Suprapubic skin (tissue), 3 donors: Measurements from ENCODE around the gene CTNNBL1.

Experiments
- POLR2A ChIP-seq, 2 donors: fragments of 450-650 bp; IDR thresholded peaks; one replicate each; pipeline ENCODE4 v1.6.1; 2017; ENCODE audit warnings: antibody characterized with exemption in 2 of 2, mild to moderate bottlenecking in 2 of 2, moderate library complexity in 2 of 2
- TF ChIP-seq, protein P1 (sequence below), 2 donors: fragments of 200-600 bp in 1 of 2; fragments of 450-650 bp in 1 of 2; sonication (generic) in 1 of 2; IDR thresholded peaks; one replicate each; pipeline ENCODE4 v1.5.1; 2016 to 2019; ENCODE audit warnings: antibody characterized with exemption in 2 of 2, mild to moderate bottlenecking in 1 of 2, moderate library complexity in 1 of 2

- TF ChIP-seq, protein P1, sequence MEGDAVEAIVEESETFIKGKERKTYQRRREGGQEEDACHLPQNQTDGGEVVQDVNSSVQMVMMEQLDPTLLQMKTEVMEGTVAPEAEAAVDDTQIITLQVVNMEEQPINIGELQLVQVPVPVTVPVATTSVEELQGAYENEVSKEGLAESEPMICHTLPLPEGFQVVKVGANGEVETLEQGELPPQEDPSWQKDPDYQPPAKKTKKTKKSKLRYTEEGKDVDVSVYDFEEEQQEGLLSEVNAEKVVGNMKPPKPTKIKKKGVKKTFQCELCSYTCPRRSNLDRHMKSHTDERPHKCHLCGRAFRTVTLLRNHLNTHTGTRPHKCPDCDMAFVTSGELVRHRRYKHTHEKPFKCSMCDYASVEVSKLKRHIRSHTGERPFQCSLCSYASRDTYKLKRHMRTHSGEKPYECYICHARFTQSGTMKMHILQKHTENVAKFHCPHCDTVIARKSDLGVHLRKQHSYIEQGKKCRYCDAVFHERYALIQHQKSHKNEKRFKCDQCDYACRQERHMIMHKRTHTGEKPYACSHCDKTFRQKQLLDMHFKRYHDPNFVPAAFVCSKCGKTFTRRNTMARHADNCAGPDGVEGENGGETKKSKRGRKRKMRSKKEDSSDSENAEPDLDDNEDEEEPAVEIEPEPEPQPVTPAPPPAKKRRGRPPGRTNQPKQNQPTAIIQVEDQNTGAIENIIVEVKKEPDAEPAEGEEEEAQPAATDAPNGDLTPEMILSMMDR (IDR thresholded peaks at IDR 0.05): no peak
- no peak for TF ChIP-seq POLR2A (IDR thresholded peaks at IDR 0.05)
These were observed 186.0 kb downstream of the CTNNBL1 start for GRCh38 chr20:37879843-37880242.
